ENCODE results near the gene CD22. TPM values are rescaled to one million over a fixed set of nuclear protein-coding genes. Genes with fewer than 3 reads are reported as not detected.

Gene CD22
- total RNA-seq, 1 experiment from 2014 or later = not detected

GRCh38 chr19:35299523-35300338 lies 29.3 kb upstream of the CD22 start:
- H3K79me1 ChIP-seq (ENCODE audit: insufficient read depth, low read depth, low read length, poor library complexity, severe bottlenecking) = no peaks in the 10 kb centered on the region
- H3K9me3 Mint-ChIP-seq = no peaks in the 10 kb centered on the region
- peaks cover 1% of the 10 kb centered on the region; the same call in 1 of the 2 replicates for H3K27me3 Mint-ChIP-seq (ENCODE audit: low read depth)
- H3K27ac Mint-ChIP-seq = no peak overlapping the region
- no peak overlapping the region for H2AFZ ChIP-seq (ENCODE audit: low read length)
- H3K9ac ChIP-seq (ENCODE audit: extremely low read depth, insufficient read length, low read length) = no peak overlapping the region
- no peak overlapping the region for H2BK20ac ChIP-seq (ENCODE audit: low read depth, low read length, poor library complexity, severe bottlenecking)
- peak; percentile 76 for DNase-seq
- H4K5ac ChIP-seq (ENCODE audit: insufficient read length, low read depth, low read length) = no peak overlapping the region
- no peaks in the 10 kb centered on the region for H4K20me1 ChIP-seq (ENCODE audit: control insufficient read depth, insufficient read depth, insufficient read length)
- no peaks in the 10 kb centered on the region for H3K79me2 ChIP-seq (ENCODE audit: insufficient read depth, low read length)
- no peak overlapping the region for H2AK5ac ChIP-seq (ENCODE audit: insufficient read length, low read length)
- no peak overlapping the region for H4K91ac ChIP-seq (ENCODE audit: insufficient read length, low read depth, low read length)
- H3K27ac ChIP-seq (ENCODE audit: insufficient read length, low read depth, low read length) = no peak overlapping the region
- peaks cover 0 to 5% of the 10 kb centered on the region in 2 experiments; a peak in 3 of 4 replicates for H3K4me1 Mint-ChIP-seq
- H3T11ph ChIP-seq (ENCODE audit: low read length) = no peak overlapping the region
- H3K4me2 ChIP-seq (ENCODE audit: insufficient read depth, insufficient read length, low read length) = no peak overlapping the region
- WGBS (ENCODE audit: extremely low coverage, insufficient read length, low lambda C conversion rate) = no CpG with 5 or more reads among the region's 55 CpGs
- H3K56ac ChIP-seq (ENCODE audit: insufficient read length, low read depth, low read length) = no peak overlapping the region
- H3K18ac ChIP-seq (ENCODE audit: insufficient read length, low read depth, low read length) = no peak overlapping the region
- H2BK120ac ChIP-seq (ENCODE audit: low read depth, low read length, poor library complexity, severe bottlenecking) = no peak overlapping the region
- H2BK15ac ChIP-seq (ENCODE audit: low read depth, low read length) = no peak overlapping the region
- H3K4ac ChIP-seq (ENCODE audit: low read depth, low read length) = no peak overlapping the region
- H3K9me3 ChIP-seq (ENCODE audit: control insufficient read depth, low read depth, low read length) = no peaks in the 10 kb centered on the region
- H3K23ac ChIP-seq (ENCODE audit: insufficient read length, low read depth, low read length) = no peak overlapping the region
- no peak overlapping the region for H4K8ac ChIP-seq (replicated peaks; ENCODE audit: insufficient read length, low read depth, low read length)
- H2BK5ac ChIP-seq (ENCODE audit: insufficient read length, low read length) = no peak overlapping the region
- no peaks in the 10 kb centered on the region for H3K27me3 ChIP-seq (ENCODE audit: insufficient read depth, low read length)
- H3K36me3 Mint-ChIP-seq (ENCODE audit: insufficient read depth in 1 of 3, low read depth in 3 of 3) = no peaks in the 10 kb centered on the region
- H3K23me2 ChIP-seq (ENCODE audit: insufficient read length, low read depth, low read length, poor library complexity, severe bottlenecking) = no peaks in the 10 kb centered on the region
- TF ChIP-seq CTCF (conservative IDR thresholded peaks at IDR 0.05) = no peak
- H2BK12ac ChIP-seq (ENCODE audit: insufficient read length, low read depth, low read length) = no peak overlapping the region
- H3K4me1 ChIP-seq (ENCODE audit: insufficient read depth, low read length) = no peaks in the 10 kb centered on the region
- no peak overlapping the region for H3K14ac ChIP-seq (ENCODE audit: insufficient read depth, low read length)
- H3K4me3 Mint-ChIP-seq = no peak overlapping the region

All from H9 (cell line).